GM18520 (cell line): ENCODE measurements around the gene DHRSX.
"Not testable (repeated sequence)": the region's sequence is repeated elsewhere in the genome, so short reads cannot be mapped to it uniquely, and the experiment has no call there.

ENCODE experiments used
- ATAC-seq: cut with Tn5 transposase; IDR thresholded peaks from one replicate; pipeline ENCODE4 v1.9.1; 2021; ENCODE audit not compliant: unreplicated experiment

The DHRSX gene

DNA sequence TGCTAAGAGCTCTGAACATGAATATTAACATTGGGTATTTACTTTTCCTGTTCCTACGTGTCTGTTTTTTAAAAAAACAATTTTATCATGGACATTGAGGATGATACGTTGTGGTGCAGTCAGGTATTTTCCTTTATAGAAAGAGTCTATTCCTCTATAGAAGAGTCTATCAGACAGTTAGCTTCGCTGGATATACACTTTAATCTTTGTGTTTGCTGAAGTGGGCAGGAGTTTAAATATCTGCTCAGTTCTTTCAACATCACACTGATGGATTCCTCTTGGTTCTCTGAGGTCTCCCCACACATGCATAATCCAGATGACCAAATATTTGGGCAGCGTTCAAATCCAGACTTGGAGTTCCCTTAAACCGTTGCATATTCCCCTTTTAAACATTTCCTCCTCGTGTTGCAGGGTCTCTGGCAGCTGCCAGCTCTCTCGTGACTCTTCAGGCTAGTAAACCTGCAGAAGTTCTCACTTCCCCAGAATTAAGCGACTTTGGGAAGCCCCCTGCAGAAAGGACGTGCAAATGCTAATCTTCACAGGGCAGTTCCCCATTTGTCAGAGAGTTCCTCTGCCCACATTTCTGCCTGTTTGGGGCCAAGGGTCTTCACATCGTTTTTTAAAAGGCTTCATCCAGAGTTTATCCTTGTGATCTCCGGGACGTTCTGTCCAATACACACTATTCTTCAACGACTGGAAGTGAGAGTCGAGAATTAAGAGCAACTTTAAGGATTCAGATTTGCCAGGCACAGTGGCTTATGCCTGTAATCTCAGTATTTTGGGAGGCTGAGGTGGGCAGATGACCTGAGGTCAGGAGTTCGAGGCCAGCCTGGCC is 20.5 kb upstream of the DHRSX start:
- peak; percentile 64 for ATAC-seq

DNA sequence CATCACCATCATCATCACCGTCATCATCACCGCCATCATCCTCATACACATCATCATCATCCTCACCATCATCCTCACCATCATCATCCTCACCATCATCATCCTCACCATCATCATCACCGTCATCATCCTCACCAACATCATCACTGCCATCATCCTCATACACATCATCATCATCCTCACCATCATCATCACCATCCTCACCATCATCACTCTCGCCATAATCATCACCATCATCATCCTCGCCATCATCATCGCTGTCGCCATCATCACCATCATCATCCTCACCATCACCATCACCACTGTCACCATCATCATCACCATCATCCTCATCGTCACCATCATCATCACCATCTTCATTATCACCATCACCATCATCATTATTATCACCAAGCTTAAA is 19.8 kb upstream of the DHRSX start:
- ATAC-seq: no peak

DNA sequence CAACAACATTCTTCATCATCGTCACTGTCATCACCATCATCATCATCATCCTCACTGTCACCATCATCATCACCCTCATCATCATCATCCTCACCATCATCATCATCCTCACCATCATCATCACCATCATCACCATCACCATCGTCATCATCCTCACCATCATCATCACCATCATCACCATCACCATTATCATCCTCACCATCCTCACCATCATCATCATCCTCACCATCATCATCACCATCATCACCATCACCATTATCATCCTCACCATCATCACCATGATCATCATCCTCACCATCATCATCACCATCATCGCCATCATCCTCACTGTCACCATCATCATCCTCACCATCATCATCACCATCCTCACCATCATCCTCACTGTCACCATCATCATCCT is 18.9 kb upstream of the DHRSX start:
- not testable (repeated sequence) for ATAC-seq

DNA sequence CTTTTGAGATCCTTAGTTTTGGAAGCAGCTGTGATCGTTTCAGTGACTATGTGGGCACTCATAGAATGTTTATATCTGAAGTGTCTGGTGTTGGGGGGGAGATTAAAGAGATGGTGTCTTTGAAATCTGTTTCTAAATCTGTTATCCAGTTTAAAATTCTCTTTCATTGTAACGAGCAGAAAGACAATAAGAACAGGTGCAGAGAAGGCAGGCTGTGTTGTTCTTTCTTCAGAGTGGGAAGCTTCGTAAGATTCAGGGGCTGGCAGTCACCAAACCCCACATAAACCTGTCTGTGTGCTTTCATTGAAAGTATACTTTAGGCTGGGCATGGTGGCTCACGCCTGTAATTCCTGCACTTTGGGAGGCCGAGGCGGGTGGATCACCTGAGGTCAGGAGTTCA is 16.3 kb upstream of the DHRSX start:
- no peak for ATAC-seq

DNA sequence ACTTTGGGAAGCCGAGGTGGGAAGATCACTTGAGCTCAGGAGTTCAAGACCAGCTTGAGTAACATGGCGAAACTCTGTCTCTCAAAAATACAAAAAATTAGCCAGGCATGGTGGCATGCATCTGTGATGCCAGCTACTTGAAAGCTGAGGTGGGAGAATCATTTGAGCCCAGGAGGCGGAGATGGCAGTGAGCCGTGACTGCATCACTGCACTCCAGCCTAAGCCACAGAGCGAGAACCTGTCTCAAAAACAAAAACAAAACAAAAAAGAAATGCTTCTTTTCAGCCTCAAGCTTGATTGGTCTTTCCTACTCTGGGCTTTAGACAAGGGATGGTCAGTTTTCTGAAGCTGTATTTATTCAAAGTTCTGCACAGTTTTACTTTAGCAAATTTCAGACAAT is 15.8 kb upstream of the DHRSX start:
- ATAC-seq: no peak

DNA sequence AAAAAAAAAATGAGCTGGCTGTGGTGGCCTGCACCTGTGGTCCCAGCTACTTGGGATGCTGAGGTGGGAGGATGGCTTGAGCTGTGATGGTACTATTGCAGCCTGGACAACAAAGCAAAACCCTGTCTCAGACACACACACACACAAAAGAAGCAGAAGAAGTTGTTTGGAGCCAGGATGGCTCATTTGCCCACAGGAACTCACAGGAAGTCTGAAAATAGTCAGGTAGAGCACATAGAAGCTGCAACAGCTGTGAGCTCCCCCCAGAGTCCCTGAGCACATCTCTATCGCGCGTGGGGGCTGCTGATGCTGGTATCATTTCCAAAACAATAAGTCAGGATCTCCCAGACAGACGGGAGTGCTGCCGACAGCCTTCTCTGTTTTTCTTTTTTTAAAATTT is 13.4 kb upstream of the DHRSX start:
- no peak for ATAC-seq

DNA sequence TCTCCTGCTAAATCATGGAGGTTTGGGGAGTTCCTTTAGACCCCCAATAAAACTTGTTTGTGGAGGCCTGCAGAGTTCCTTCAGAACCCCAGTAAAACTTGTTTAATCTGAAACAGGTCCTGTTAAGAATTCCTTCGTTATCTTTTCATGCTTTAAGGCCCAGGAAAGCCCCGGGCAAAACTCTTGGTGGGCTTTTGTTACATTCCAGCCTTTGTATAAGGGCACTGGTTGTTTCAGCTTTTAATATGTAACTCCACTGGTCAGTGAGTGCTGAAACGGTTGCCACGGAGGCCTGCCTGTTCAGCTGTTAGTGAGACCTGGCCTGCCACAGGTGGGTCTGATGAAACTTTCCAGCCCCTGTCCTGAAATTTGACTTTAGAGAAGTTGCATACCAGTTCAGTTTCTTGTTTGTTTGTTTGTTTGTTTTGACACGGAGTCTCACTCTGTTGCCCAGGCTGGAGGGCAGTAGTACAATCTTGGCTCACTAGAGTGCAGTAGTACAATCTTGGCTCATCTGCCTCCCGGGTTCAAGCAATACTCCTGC is 12.4 kb upstream of the DHRSX start:
- no peak for ATAC-seq

DNA sequence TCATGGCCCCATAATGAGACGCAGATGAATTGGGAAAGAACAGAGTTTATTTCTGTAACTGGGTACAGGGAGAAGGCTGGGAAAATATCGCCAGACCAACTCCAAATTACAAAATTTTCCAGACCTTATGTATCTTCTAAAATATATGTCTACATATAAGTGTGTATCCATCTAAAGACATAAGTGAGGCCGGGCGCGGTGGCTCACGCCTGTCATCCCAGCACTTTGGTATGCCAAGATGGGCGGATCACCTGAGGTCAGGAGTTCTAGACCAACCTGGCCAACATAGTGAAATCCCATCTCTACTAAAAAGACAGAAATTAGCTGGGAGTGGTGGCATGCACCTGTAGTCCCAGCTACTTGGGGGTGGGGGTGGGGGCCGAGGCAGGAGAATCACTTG is 11.7 kb upstream of the DHRSX start:
- no peak for ATAC-seq

DNA sequence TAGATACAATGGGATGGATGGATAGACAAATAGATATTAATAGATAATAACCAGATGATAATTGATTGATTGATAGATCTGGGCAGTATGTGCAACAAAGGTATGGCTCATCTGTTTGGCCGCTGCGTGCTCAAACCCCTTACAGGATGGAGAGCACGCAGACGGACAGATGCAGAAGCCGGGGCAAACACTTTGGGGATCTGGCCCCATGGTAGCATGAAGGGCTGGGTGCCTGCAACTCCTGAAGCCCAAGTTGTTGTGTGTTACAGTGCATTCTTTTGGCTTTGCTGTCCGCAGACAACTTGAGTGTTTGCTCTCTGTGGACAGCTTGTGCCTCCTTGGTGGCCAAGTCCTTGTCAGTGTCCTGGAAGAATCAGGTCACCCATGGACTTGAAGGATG is 10.6 kb upstream of the DHRSX start:
- ATAC-seq: no peak

DNA sequence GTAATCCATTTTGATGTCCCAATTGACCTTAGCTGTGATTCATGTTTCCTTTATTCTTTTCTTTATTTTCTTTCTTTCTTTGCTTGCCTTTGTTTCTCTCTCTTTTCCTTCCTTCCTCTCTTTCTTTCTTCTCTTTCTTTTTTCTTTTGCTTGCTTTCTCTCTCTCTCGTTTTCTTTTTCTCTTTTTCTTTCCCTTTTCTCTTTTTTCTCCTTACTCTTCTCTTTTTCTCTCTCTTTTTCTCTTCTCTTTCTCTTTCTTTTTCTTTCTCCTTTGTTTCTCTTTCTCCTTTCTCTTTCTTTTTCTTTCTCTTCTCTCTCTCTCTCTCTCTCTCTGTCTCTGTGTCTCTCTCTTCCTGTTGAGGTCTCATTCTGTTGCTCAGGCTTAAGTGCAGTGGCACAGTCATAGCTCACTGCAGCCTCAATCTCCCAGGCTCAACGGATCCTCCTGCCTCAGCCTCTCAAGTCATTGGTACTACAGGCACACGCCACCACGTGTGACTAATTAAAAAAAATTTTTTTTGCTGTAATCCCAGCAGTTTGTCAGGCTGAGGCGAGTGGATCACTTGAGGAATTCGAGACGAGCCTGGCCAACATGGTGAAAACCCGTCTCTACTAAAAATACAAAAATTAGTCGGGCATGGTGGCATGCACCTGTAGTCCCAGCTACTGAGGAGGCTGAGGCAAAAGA is 8.0 kb upstream of the DHRSX start:
- ATAC-seq: no peak

DNA sequence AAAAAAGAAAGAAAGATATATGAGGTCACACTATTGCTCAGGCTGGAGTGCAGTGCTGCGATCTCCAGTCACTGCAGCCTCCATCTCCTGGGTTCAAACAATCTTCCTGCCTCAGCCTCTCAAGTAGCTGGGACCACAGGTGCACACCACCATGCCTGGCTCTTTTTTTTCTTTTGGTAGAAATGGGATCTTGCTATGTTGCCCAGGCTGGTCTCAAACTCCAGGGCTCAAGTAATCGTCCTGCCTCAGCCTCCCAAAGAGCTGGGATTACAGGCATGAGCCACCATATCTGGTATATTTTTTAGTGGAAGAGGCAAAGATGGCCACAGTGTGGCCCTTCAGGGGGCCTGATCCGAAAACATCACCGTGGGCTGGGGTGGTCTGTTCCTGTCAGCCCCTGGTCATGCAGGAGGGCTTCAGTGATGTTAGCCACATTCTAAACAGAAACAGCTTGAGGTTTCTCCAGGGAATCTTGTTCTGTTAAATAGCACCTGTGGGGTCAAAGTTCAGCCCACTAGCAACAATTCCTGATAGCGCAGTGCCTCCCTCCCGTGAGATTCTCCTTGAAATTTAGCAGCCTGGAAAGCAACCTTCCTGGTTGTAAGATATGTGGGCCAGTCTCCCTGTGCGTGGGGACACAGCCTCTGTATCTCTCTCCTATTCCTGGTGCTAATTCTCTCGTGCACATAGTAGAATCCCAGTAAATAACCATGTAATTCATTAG is 7.3 kb upstream of the DHRSX start:
- ATAC-seq: no peak

DNA sequence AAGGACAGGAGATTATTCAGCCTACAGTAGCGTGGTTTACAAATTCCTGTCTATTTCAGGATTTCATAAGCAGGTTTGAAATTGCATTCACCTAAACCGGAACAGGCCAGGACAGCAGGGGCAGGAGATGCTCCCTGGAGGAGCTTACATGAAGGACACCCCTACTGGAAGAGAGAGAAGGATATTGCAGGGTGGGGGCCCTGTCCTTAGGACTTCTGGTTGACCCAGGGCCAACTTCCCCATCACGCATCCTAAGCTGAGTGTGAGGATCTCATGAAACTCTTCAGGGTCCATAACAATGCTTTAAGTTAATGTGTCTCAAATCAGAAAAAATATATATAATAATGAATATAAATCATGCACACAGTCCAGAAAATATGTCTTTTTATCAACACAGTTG is 6.4 kb upstream of the DHRSX start:
- no peak for ATAC-seq

DNA sequence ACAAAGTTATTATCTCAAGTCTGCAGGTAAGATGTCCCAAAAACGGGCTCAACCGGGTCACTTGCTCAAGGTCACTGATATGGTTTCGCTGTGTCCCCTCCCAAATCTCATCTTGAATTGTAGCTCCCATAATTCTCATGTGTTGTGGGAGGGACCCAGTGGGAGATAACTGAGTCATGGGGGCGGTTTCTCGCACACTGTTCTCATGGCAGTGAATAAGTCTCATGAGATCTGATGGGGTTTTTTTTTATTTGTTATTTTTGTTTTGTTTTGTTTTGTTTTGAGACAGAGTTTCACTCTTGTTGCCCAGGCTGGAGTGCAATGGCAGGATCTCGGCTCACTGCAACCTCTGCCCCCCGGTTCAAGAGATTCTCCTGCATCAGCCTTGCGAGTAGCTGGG is 4.6 kb upstream of the DHRSX start:
- ATAC-seq: not testable (repeated sequence)

DNA sequence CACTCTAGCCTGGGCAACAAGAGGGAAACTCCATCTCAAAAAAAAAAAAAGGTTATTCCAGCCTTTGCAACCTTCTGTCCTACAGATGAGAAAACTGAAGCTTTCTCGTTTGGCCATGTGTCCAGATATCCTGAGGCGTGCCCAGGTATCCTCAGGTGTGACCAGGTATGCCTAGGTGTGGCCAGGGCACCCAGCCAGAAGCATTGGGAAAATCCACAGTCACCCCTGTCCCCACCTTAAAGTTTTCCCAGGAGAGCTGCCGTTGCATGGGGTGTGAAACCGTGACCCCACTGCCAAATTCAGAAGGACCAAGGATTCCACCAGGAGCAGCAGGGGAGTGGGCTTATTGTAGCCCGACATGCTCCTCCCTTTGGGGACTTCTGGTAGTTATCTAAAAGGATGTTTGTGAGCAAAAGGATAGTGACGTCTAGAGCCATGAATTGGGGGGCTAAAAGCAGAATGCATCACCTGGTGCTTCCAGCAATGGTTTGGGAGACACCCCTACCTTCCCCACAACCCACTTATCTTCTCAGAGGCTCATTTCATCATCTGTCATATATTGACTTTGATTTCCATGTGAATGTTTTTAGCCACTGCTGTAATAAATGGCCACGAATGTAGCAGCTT is 4.0 kb upstream of the DHRSX start:
- no peak for ATAC-seq

DNA sequence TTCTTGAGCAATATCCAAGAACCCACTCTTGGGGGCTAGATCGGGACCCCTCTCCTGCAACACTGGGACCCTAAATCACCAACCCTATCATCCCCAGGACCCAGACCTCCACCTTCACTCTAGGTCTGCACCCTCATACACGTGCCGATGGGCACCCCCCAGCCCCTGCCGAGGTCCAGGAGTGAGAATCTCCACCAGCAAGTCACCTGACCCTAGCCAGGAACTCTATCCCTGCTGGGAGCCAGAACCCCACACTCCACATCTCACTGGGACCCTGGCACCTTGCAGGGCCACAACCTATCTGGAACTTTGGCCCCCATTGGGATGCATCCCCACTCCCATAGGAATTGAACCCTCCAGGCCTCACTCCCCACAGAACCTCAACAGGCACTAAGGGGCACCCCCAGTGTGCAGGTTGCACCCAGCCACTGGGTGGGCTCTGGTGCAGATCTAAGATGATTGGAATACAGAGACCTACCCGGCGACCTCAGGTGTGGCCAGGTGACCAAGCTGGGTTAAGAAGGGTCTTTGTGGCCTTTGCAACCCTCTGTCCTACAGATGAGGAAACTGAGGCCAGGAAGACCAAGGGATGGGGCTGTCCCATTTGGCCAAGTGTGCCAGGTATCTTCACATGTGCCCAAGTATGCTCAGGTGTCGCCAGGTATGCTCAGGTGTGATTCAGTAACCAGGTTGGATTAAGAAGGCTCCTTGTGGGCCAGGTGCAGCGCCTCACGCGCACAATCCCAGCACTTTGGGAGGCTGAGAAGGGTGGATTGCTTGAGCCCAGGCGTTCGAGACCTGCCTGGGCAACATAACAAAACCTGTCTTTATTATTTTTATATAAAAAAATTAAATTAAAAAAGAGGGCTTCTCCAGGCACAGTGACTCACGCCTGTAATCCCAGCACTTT is 3.1 kb upstream of the DHRSX start:
- no peak for ATAC-seq

DNA sequence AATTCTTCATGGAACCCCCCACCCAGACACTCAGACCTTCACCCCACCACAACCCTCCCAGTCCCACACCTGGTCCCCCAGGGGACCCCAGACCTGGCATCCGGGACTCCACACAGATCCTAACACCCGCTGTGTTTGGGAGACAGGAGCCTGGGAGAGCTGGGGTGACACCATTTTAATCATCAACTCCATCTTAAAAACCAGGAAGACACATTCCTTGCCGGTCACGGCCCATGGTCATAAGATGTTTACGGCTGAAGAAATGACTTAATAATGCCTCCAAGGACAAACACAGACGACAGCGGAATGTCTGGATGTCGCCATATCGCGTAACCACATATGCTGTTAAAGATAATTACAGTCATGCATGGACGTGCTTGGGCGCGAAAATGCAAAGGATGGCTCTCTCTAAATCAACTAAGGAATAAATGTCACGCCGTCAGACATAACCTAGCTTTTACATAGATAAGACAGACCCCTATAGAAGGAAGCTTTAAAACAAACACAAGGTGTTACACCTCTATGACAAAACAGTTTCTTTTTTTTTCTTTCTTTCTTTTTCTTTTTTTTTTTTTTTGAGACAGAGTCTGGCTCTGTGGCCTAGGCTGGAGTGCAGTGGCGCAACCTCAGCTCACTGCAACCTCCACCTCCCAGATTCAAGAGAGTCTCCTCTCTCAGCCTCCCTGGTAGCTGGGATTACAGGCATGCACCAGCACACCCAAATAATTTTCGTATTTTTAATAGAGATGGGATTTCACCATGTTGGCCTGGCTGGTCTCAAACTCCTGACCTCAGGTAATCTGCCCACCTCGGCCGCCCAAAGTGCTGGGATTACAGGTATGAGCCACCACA is 2.1 kb upstream of the DHRSX start:
- ATAC-seq: no peak

DNA sequence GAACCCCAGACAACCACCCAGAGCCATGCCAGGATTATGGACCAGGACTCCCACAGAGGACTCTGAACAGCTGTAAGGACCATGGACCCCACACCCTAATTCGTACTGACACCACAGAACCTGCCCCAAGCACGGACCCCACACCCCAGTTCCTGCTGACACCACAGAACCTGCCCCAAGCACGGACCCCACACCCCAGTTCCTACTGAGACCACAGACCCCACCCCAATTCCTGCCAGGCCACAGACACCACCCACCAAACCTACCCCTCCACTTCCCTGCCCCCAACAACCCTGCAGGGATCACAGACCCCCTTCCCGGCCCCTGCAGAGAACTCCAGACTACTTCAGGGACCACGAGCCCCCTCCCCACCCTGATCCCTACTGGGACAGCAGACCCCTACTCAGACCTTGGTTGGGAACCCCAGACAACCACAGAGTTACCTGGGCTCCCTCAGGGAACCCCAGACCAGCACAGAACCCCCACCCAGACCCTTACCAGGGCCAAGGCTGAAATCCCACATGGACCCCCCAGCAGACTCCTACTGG is 1.4 kb upstream of the DHRSX start:
- ATAC-seq: no peak

DNA sequence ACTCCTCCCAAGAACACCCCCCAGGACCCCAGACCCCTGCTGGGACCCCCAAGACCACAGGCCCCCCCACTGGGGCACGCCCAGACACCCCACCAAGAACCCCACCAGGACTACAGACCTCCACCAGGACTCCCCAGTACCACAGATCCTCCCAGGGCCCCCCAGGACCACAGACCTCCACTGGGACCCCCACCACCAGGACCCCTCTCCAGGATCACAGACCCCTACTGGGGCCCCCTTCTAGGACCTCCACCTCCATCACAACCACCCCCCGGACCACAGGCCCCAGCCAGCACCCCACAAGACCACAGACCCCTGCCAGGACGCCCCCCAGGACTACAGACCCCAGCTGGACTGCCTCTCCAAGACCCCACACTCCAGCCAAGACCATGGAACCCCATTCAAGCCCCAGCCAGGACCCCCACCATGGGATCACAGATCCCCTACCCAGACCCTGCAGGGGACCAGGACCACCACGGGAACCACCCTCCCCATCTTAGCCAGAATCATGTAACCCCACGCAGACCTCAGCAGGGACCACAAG is 855 bp upstream of the DHRSX start:
- no peak for ATAC-seq
